Measurements from ENCODE around the gene EGLN2. TPM values are rescaled to one million over a fixed set of nuclear protein-coding genes. Genes with fewer than 3 reads are reported as not detected.
"Not testable (repeated sequence)": the region's sequence is repeated elsewhere in the genome, so short reads cannot be mapped to it uniquely, and the experiment has no call there.

EGLN2 gene
- total RNA-seq, 2 experiments from 2014 or later, result 89.1 to 90.3 TPM

DNA sequence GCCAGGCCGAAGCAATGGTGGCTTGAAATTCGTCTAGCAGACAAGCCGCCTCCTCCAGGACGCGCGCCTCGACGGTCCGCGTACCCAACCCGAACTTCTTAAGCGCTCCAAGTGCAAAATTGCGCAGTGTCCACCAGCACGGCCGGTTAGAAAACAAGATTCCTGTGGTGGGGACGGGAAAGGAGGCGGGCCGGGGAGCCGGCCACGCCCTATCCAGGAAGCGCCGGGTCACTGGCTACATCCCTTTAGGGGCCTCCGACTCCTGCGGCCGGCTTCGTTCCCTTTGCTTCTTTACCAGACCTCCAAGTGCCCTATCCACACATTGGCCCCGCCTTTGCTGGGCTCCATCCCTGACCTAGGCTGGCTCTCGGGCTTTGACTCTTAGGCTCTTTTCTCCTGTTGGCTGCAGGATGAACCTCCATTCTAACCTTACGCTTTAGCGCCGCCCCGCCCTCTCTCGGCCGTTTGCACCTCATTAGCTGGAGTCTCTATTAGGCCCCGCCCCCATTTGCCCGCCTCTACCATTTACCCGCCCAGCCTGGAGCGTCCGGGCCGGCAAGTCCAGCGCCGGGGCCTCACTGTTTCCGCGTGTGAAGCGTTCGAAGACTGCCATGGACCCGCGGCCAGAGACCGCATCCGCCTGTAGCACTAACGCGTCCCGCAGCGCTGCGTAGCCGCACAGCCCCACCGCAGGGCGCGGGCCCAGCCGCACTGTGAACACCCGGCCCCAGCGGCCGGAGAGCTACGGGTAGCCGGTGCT is 11.8 kb downstream of the EGLN2 start:
- ChIA-PET CTCF (interaction anchor here (1.0 kb wide), 2 partner anchors 12 to 148 kb away, joined by 3 to 6 read pairs; partner anchors contain the start of gene EGLN2), POLR2A (interaction anchor here (1.0 to 1.4 kb wide), 2 partner anchors 32 to 54 kb away, joined by 3 to 5 read pairs; partner anchors contain the start of gene RAB4B)
- DNase-seq, result peak; percentile 75
- not testable (repeated sequence) for H3K27me3 Mint-ChIP-seq, H3K9me3 Mint-ChIP-seq
- H3K27ac Mint-ChIP-seq, result peak overlapping the region; percentile 73
- H3K4me1 Mint-ChIP-seq (ENCODE audit: low read depth), result peaks cover 40% of the 10 kb centered on the region
- H3K36me3 Mint-ChIP-seq, result peaks cover 20% of the 10 kb centered on the region
- peak overlapping the region; percentile 83 for H3K4me3 Mint-ChIP-seq
- intact Hi-C loops (cut with micrococcal nuclease), result loop anchor here (5.0 kb wide), 1 partner anchor 321 kb away; no protein-coding TSS in a partner anchor

DNA sequence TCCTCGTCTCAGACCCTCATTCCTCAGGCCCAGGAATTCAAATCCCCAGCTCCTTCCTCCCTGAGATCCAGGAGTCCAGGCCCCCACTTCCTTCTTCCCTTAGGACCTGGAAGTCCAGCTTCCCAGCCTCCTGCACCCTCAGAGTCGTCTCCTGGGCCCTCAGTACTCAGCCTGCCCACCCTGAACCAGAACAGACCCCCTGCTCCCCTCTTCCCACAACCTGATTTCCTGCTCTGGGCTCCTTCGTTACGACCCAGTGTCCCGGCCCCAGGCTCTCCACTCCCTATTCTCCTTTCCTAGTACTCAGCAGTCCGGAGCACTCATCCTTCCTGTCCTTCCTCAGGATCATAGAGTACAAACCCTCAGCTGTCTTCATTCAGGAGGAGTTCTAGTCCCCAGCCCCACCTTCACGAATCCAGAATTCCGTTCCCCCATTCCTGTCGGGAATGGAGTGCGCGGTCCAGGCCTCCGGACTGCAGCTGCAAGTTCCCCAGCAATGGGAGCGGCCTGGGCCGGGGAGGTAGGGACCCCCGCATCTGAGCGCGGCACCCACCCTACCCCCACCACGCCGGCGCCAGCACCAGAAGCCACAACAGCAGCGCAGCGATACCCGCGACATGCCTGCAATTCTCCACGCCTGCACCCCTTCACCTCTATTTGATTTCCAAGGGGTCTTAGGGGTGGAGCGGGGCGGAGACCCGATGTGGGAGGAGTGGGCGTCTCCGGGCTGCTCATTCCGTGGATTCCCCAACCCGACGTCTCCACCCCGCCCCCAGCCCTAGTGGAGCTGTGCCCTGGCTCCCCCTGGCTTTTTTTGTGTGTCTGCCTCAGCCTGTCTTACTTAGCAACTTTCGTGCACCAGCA is 12.7 kb downstream of the EGLN2 start:
- ChIA-PET POLR2A (interaction anchor here (0.6 to 1.4 kb wide), 3 partner anchors 33 to 324 kb away, joined by 3 to 5 read pairs (median 3); partner anchors contain the start of gene RAB4B), CTCF (interaction anchor here (1.0 kb wide), 2 partner anchors 13 to 149 kb away, joined by 3 to 6 read pairs; partner anchors contain the start of gene EGLN2)
- H3K9me3 Mint-ChIP-seq, result no peaks in the 10 kb centered on the region
- intact Hi-C loops (cut with micrococcal nuclease), result loop anchor here (5.0 kb wide), 1 partner anchor 321 kb away; no protein-coding TSS in a partner anchor
- H3K4me3 Mint-ChIP-seq, result peak overlapping the region; percentile 83
- peak; percentile 54 for DNase-seq
- H3K27me3 Mint-ChIP-seq, result no peaks in the 10 kb centered on the region
- peaks cover 32% of the 10 kb centered on the region for H3K4me1 Mint-ChIP-seq (ENCODE audit: low read depth)
- H3K36me3 Mint-ChIP-seq, result peaks cover 19% of the 10 kb centered on the region
- no peak overlapping the region for H3K27ac Mint-ChIP-seq

DNA sequence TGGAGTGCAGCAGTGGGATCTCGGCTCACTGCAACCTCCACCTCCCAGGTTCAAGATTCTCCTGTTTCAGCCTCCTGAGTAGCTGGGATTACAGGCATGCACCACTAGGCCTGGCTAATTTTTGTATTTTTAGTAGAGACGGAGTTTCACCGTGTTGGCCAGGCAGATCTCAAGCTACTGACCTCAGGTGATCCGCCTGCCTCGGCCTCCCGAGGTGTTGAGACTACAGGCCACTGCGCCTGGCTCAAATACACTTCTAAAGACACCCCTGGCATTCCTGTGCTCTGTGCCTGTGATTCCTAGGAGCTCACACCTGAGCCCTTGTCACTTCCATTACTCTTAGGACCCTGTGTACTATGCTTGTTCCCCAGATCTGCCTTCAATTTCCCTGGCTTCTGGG is 13.6 kb downstream of the EGLN2 start:
- CTCF ChIA-PET, H3K4me3 Mint-ChIP-seq, H3K27me3 Mint-ChIP-seq, DNase-seq, H3K27ac Mint-ChIP-seq, H3K9me3 Mint-ChIP-seq: not testable (repeated sequence)
- intact Hi-C loops (cut with micrococcal nuclease), result loop anchor here (5.0 kb wide), 1 partner anchor 320 kb away; no protein-coding TSS in a partner anchor
- Mint-ChIP-seq H3K36me3 (peaks cover 12% of the 10 kb centered on the region), H3K4me1 (ENCODE audit: low read depth) (peaks cover 24% of the 10 kb centered on the region)
- POLR2A ChIA-PET, result interaction anchor here (1.4 kb wide), 1 partner anchor 34 kb away, joined by 5 read pairs; the partner anchor contains the start of gene RAB4B

DNA sequence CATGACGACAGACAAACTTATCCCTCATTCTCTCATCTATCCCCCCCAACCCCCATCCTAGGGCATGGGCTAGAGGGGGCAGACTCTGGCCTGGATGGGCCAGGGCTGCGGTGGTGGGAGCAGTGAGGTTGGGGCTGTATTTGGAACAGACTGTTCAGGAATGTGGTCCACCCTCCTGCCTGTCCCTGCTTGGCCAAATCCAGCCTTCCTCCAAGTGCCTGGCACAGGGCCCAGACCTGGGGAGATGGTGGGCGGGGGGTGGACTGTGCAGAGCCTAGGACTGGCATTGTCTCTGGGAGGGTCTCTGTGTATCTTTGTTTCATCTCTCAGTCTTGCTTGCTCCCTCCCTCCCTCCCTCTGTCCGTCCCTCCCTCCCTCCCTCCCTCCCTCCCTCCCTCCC is 14.2 kb downstream of the EGLN2 start:
- no peaks in the 10 kb centered on the region for H3K27me3 Mint-ChIP-seq
- peaks cover 8% of the 10 kb centered on the region for H3K36me3 Mint-ChIP-seq
- DNase-seq, result no peak
- H3K4me3 Mint-ChIP-seq, result no peak overlapping the region
- POLR2A ChIA-PET, result no interaction called here
- H3K27ac Mint-ChIP-seq, result no peak overlapping the region
- H3K4me1 Mint-ChIP-seq (ENCODE audit: low read depth), result peaks cover 26% of the 10 kb centered on the region
- H3K9me3 Mint-ChIP-seq, result no peaks in the 10 kb centered on the region
- intact Hi-C loops (cut with micrococcal nuclease), result loop anchor here (5.0 kb wide), 1 partner anchor 319 kb away; no protein-coding TSS in a partner anchor
- CTCF ChIA-PET, result no interaction called here

- Mint-ChIP-seq H3K27me3 (no peaks in the 10 kb centered on the region), H3K4me3 (no peak overlapping the region), H3K36me3 (peaks cover 4% of the 10 kb centered on the region), H3K27ac (no peak overlapping the region), H3K4me1 (ENCODE audit: low read depth) (peaks cover 33% of the 10 kb centered on the region), H3K9me3 (no peaks in the 10 kb centered on the region)
- ChIA-PET CTCF (interaction anchor here (2.1 kb wide), 1 partner anchor 152 kb away, joined by 10 read pairs; no protein-coding TSS in a partner anchor), POLR2A (no interaction called here)
- intact Hi-C loops (cut with micrococcal nuclease), result no loop called here
- DNase-seq, result no peak
Measured at GRCh38 chr19:40815223-40815622, 16.2 kb downstream of the EGLN2 start.

- DNase-seq, result peak; percentile 88
- H3K9me3 Mint-ChIP-seq, H3K36me3 Mint-ChIP-seq, H3K27me3 Mint-ChIP-seq: not testable (repeated sequence)
- H3K4me3 Mint-ChIP-seq, result peak overlapping the region; percentile 75
- intact Hi-C loops (cut with micrococcal nuclease), result loop anchor here (1.0 kb wide), 1 partner anchor 156 kb away; no protein-coding TSS in a partner anchor
- peak overlapping the region; percentile 78 for H3K27ac Mint-ChIP-seq
- ChIA-PET CTCF (interaction anchor here (0.6 to 2.9 kb wide), 21 partner anchors 10 to 509 kb away, joined by 3 to 68 read pairs (median 4); partner anchors contain the start of genes ACTMAP, COQ8B, EGLN2 and ITPKC), POLR2A (interaction anchor here (2.2 kb wide), 1 partner anchor 155 kb away, joined by 6 read pairs; no protein-coding TSS in a partner anchor)
- H3K4me1 Mint-ChIP-seq (ENCODE audit: low read depth), result peaks cover 22% of the 10 kb centered on the region
Measured at GRCh38 chr19:40818480-40819399, 19.7 kb downstream of the EGLN2 start.

- not testable (repeated sequence) for H3K27me3 Mint-ChIP-seq, H3K4me3 Mint-ChIP-seq, H3K36me3 Mint-ChIP-seq, H3K9me3 Mint-ChIP-seq, H3K27ac Mint-ChIP-seq
- peak; percentile 74 for DNase-seq
- ChIA-PET CTCF (interaction anchor here (0.6 to 2.9 kb wide), 26 partner anchors 9 to 508 kb away, joined by 3 to 68 read pairs (median 4); partner anchors contain the start of genes ACTMAP, COQ8B, EGLN2 and ITPKC), POLR2A (interaction anchor here (2.2 kb wide), 1 partner anchor 156 kb away, joined by 6 read pairs; no protein-coding TSS in a partner anchor)
- H3K4me1 Mint-ChIP-seq (ENCODE audit: low read depth), result peaks cover 22% of the 10 kb centered on the region
- intact Hi-C loops (cut with micrococcal nuclease), result loop anchor here (1.0 kb wide), 1 partner anchor 157 kb away; no protein-coding TSS in a partner anchor
Measured at GRCh38 chr19:40819479-40820234, 20.7 kb downstream of the EGLN2 start.

- DNase-seq, result peak; percentile 6
- ChIA-PET POLR2A (no interaction called here), CTCF (no interaction called here)
- H3K36me3 Mint-ChIP-seq, result peaks cover 2% of the 10 kb centered on the region
- H3K27ac Mint-ChIP-seq, result no peak overlapping the region
- H3K4me1 Mint-ChIP-seq (ENCODE audit: low read depth), result peaks cover 32% of the 10 kb centered on the region
- intact Hi-C loops (cut with micrococcal nuclease), result no loop called here
- no peaks in the 10 kb centered on the region for H3K9me3 Mint-ChIP-seq
- no peak overlapping the region for H3K4me3 Mint-ChIP-seq
- H3K27me3 Mint-ChIP-seq, result no peaks in the 10 kb centered on the region
Measured at GRCh38 chr19:40822161-40822560, 23.2 kb downstream of the EGLN2 start.

DNA sequence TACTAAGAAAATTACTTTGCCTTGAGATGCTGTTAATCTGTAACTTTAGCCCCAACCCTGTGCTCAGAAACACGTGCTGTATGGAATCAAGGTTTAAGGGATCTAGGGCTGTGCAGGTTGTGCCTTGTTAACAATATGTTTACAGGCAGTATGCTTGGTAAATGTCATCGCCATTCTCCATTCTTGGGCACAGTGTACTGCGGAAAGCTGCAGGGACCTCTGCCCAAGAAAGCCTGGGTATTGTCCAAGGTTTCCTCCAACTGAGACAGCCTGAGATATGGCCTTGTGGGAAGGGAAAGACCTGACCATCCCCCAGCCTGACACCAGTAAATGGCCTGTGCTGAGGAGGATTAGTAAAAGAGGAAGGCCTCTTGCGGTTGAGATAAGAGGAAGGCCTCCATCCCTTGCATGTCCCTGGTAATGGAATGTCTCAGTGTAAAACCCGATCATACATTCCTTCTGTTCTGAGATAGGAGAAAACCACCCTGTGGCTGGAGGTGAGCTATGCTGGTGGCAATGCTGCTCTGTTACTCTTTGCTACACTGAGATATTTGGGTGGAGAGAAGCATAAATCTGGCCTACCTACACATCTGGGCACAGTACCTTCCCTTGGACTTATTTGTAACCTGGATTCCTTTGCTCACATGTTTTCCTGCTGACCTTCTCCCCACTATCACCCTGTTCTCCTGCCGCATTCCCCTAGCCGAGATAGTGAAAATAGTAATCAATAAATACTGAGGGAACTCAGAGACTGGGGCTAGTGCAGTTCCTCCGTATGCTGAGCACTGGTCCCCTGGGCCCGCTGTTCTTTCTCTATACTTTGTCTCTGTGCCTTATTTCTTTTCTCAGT is 23.9 kb downstream of the EGLN2 start:
- H3K4me3 Mint-ChIP-seq; H3K27ac Mint-ChIP-seq; H3K27me3 Mint-ChIP-seq; POLR2A ChIA-PET; H3K36me3 Mint-ChIP-seq; intact Hi-C loops (cut with micrococcal nuclease); H3K9me3 Mint-ChIP-seq: not testable (repeated sequence)
- peak; percentile 2 for DNase-seq
- CTCF ChIA-PET, result interaction anchor here (0.7 kb wide), 1 partner anchor 173 kb away, joined by 4 read pairs; no protein-coding TSS in a partner anchor
- H3K4me1 Mint-ChIP-seq (ENCODE audit: low read depth), result peaks cover 29% of the 10 kb centered on the region

DNA sequence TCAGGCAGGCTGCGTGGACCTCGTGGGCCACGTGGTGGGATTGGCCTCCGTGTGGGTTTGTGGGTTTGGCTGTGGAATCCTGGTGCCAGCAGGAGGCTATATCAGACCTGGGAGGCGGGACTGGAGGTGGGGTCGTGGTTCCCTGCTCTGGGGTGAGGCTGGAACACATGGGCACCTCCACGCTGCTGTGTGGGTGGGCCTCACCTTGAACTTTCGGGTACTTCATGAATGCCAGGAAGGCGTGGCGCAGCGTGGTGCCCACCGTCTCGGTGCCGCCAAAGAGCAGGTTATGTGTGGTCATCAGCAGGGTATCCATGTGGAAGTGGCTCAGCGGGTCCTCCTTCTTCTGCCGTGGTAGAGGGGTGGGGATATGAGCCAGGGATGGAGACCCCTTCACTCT is 25.9 kb downstream of the EGLN2 start:
- H3K27ac Mint-ChIP-seq; H3K9me3 Mint-ChIP-seq; H3K27me3 Mint-ChIP-seq; POLR2A ChIA-PET; intact Hi-C loops (cut with micrococcal nuclease); H3K36me3 Mint-ChIP-seq; H3K4me3 Mint-ChIP-seq: not testable (repeated sequence)
- peaks cover 12% of the 10 kb centered on the region for H3K4me1 Mint-ChIP-seq (ENCODE audit: low read depth)
- CTCF ChIA-PET, result interaction anchor here (1.4 to 2.0 kb wide), 2 partner anchors 47 to 190 kb away, joined by 3 to 4 read pairs; partner anchors contain the start of gene RAB4B
- DNase-seq, result peak; percentile 6

Measured in activated CD4-positive, alpha-beta memory T cell treated with anti-CD3 and anti-CD28 coated beads for 36 hours (primary cell).